VCaP (cell line): ENCODE data around the gene GRIN2A.

Source experiments
- H3K27ac ChIP-seq: fragments of 450-650 bp; 2 replicates; pipeline ENCODE4 v1.5.1; 2017
- TF ChIP-seq, protein P1 (sequence below): fragments of 450-650 bp; conservative IDR thresholded peaks from 2 replicates; pipeline ENCODE4 v1.5.1; 2017; ENCODE audit warnings: mild to moderate bottlenecking, moderate library complexity

Gene GRIN2A

DNA sequence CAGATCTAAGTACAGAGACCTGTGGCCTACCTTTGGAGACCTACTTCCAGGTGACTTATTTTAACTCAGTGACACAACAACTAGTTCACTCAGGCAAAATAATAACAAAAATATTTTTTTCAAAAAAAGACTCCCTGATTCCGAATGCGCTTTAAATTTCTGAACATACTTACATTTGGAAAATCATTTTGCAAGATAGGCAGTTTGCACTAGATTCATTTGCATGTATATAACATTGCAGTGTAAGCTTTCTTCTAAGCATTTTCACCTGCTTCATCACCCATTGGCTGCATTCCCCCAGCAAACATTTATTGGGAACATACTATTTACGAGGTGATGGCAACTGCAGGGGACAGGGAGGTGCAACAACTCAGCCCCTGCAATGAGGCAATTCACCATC, 166.8 kb downstream of the GRIN2A start:
- TF ChIP-seq, protein P1, sequence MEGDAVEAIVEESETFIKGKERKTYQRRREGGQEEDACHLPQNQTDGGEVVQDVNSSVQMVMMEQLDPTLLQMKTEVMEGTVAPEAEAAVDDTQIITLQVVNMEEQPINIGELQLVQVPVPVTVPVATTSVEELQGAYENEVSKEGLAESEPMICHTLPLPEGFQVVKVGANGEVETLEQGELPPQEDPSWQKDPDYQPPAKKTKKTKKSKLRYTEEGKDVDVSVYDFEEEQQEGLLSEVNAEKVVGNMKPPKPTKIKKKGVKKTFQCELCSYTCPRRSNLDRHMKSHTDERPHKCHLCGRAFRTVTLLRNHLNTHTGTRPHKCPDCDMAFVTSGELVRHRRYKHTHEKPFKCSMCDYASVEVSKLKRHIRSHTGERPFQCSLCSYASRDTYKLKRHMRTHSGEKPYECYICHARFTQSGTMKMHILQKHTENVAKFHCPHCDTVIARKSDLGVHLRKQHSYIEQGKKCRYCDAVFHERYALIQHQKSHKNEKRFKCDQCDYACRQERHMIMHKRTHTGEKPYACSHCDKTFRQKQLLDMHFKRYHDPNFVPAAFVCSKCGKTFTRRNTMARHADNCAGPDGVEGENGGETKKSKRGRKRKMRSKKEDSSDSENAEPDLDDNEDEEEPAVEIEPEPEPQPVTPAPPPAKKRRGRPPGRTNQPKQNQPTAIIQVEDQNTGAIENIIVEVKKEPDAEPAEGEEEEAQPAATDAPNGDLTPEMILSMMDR: no peak

DNA sequence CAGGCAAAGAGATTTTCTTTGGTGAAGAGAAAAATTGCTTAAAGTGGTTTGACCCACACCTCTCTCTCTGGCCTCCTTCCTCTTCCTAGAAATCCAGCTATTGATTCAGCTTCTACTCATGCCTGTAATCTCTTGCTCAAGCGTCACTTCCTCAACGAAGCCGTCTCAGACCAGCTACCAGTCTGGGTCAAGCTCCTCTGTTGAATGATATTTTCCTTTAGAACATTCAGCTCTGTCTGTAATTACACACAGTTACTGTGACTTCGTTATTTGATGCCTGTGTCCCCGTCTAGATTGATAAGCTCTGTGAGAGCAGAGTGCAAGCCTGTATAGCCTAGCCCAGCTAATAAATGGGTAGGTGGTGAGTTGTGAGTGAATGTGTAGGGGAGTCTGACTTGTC, 168.5 kb downstream of the GRIN2A start:
- no peak overlapping the region for H3K27ac ChIP-seq
- TF ChIP-seq, protein P1: no peak

More for the DNA sequence above, 166.8 kb downstream of the GRIN2A start:
- no peak overlapping the region for H3K27ac ChIP-seq

DNA sequence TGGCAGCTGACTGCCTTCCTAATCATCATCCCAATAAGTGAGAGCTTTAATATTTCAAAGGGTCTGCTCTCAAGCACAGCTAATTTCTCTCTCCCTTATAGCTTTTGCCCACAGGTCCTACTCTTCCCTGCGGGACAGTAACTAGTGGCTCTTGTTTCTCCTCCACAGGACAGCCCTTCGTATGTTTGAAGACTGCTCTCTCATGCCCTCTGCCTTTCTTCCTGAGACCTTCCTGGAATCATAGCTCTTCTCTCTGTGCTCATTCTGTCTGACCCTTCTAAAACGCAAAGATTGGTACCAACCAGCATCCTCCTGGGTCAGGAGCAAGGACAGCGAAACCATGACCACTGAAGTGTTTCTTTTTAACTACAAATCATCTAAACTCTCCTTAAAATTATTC, 168.9 kb downstream of the GRIN2A start:
- H3K27ac ChIP-seq: no peak overlapping the region
- TF ChIP-seq, protein P1: no peak

DNA sequence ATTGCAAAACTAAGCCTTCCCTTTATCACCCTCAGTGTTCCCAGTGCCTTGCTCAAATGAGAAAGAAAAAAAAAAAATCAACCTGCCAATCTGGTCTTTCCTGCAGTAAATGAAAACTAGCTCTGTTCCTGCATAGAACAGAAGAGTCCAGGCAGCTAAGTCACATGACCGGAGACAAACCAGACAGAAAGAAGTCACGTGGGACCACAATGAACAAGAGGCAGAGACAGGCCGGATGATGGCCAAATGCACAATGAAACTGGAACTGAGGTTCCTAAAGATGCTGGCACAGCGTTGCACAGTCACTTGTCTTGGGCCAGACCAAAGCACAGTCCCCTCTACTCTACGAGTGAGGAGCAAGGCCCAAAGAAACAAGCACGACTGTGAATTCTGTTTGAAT, 172.5 kb downstream of the GRIN2A start:
- TF ChIP-seq, protein P1: no peak

DNA sequence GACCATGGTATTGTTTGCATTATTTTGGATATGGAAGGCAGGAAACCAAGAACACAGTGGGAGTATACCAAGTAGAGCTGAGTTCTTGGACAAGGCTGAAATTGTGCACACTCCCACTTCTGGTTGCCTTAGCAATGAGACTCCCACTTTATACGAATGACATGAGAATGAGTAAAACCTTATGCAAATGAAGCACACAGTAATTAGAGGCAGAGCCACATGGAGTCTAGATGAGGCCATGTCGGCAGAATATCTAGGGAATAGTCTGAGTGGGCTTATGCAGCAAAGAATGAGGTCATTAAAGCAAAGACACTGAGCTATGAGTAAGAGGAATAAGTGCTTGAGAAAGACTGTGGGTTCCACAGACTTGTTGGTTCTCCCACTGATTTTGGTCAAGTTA, 178.7 kb downstream of the GRIN2A start:
- TF ChIP-seq, protein P1: no peak

More for the DNA sequence above, 172.5 kb downstream of the GRIN2A start:
- no peak overlapping the region for H3K27ac ChIP-seq

DNA sequence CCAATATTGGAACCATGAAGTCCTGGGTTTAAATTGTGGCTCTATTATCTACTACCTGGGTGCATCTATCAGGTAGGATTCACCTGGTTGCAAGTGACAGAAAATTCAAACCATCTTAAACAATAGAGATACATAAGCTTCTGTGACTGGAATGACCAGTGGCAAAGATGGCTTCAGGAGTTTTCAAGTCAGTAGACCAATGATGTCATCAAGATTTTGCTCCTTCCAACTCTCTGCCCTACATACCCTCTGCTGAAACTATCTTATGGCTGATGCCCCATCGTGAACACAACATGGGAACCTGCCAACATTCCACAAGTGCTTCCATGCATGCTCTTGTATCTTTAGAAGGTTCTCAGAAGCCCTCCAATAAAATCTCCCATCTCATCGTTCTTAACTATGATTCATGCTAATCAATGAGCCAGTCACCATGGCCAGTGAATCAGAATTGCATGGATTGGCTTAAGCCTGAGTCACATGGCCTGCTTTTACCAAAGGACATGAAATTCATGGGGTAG, 180.9 kb downstream of the GRIN2A start:
- TF ChIP-seq, protein P1: no peak

More for the DNA sequence above, 178.7 kb downstream of the GRIN2A start:
- H3K27ac ChIP-seq: no peak overlapping the region

DNA sequence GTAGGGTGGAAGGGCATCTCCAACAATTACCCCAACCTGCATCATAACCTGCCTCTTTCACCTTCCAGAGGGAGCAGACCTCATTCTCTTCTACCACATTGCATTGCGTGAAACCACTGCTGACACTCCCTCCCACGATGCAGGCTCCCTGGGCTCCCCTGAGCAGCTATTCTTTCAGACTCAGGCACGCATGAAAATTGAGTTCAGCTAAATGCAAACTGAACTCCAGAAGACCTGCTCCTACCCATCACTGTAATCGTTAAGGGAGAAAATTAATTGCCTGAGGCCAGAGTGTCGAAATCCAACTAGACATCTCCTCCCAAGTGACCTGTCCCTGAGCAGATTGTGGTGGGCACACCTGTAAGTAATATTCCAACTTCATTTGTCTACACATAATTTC, 186.0 kb downstream of the GRIN2A start:
- TF ChIP-seq, protein P1: no peak
- no peak overlapping the region for H3K27ac ChIP-seq

More for the DNA sequence above, 180.9 kb downstream of the GRIN2A start:
- H3K27ac ChIP-seq: no peak overlapping the region

DNA sequence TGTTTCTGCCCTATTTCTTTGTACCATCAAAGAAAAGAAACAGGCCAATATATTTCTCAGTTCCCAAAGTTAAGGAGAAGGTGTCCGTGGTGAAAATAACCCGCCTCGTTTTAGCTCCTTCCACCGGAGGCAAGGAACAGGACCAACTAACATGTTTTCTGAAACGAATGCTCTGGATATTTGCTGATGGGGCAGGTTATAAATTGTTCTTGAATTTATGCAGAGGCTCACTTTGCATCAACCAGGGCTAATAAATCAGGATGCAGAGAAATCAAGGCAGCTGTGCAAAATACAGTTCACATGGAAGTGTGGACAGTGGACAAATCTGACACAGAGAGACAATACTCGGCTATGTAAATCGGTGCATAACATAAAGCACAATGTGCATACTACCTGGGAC, 189.8 kb downstream of the GRIN2A start:
- H3K27ac ChIP-seq: no peak overlapping the region
- TF ChIP-seq, protein P1: no peak
